GM10248 (cell line): ENCODE measurements around the gene PNLIPRP2.

Experiments used
- CTCF ChIA-PET: fragments of 300-600 bp; sonication (Branson Sonifier 250); formaldehyde crosslinking; extraction: SDS; loops from one replicate; lab custom pipeline; 2021; ENCODE audit warnings: antibody characterized with exemption; lab: Yijun Ruan, JAX
- POLR2A ChIA-PET: fragments of 350-650 bp; sonication (Branson Sonifier 250); formaldehyde crosslinking; extraction: SDS; loops from one replicate; lab custom pipeline; 2020; ENCODE audit warnings: antibody characterized with exemption; lab: Yijun Ruan, JAX
- DNase-seq: peaks from one replicate; pipeline ENCODE4 v3.0.0; 2012; ENCODE audit errors: extremely low spot score
- CTCF ChIP-seq: IDR thresholded peaks from 2 replicates; pipeline ENCODE4 v1.5.1; 2012; ENCODE audit warnings: mild to moderate bottlenecking, low read depth; ENCODE audit errors: extremely low read depth, missing control alignments, control extremely low read depth

The PNLIPRP2 gene

GRCh38 chr10:116670706-116671105, 50.0 kb downstream of the PNLIPRP2 start:
- CTCF ChIA-PET: no interaction called here
- DNase-seq: no peak
- POLR2A ChIA-PET: no interaction called here
- TF ChIP-seq CTCF: no peak

DNA sequence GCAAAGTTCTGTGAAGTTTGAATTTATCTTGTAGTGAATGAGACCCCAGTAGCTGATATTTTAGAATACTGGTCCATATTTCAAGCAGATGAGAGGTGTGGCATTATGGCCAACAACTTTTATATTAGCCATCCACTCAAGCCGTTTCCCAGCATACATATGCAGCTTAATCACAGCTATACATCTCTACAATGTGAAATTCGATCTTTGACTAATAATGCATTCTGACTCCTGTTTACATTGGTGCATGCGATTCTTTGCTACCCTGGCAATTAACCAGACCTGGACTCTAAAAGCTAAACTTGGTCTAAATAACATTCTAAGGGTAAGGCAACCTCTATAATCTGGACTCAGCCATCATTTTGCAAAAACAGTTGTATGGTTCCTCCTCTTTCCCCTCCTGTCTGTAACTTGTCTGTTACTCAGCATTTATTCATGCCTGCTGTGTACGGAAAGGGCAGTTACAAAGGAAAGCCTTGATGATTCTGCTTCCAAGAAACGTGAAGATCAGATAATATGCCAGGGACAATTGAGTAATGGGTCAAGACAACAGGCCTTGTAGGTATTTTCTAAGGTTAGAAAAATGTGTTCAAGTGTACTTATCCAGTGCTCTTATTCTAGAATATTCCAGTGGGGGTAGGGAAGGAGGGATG, 50.6 kb downstream of the PNLIPRP2 start:
- ChIA-PET POLR2A (no interaction called here), CTCF (interaction anchor here (1.1 kb wide), 1 partner anchor 505 kb away, joined by 3 read pairs; no protein-coding TSS in a partner anchor)
- DNase-seq: no peak
- no peak for TF ChIP-seq CTCF

- ChIA-PET POLR2A (no interaction called here), CTCF (no interaction called here)
- no peak for TF ChIP-seq CTCF
- DNase-seq: no peak
These were observed 52.1 kb downstream of the PNLIPRP2 start for GRCh38 chr10:116672891-116673290.

DNA sequence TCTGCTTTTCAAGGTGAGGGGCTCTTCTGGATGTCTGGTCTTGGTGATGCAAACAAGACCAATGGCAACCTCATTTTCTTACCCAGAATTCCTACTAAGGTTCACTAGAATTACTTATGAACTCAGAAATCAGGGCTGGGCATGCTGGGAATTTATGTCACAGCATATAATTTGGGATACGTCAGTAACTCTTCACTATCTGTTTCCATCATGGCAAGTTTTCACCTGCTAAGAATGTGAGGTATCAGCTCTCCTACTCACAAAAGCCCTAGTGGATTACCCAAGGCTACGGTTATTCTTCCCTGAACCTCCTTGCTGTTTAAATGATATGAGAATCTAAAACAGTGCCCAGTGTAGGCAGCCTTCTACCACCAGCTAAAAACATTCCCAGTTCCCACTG, 53.1 kb downstream of the PNLIPRP2 start:
- POLR2A ChIA-PET: no interaction called here
- TF ChIP-seq CTCF: no peak
- CTCF ChIA-PET: interaction anchor here (1.0 to 1.9 kb wide), 2 partner anchors 9 to 501 kb away, joined by 3 to 5 read pairs; no protein-coding TSS in a partner anchor
- no peak for DNase-seq

DNA sequence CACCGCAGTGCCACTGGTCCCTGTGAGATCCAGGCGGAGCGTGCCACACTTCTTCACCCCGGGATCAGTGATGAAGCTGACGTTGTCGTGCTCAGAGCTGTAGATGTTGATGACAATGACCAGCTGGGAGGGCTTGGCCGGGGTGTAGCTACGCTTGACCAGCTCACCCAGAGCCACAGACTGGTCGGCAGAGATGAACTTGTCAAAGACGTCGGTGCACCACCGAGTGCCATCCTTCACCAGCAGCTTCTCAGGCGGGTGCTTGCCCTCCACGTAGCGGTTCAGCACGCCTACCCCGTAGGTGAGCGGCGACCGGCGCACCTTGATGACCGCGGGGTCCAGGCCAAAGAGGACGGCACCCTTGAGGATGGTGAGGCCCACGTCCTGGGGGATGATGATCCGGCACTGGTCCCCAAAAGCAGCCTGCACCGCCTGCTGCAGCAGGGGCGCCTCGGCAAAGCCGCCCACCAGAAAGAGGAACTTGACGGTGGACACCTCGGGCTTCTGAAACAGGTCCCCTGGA, 54.2 kb downstream of the PNLIPRP2 start:
- ChIA-PET POLR2A (no interaction called here), CTCF (interaction anchor here (1.0 to 3.0 kb wide), 4 partner anchors 8 to 500 kb away, joined by 3 to 8 read pairs (median 4); no protein-coding TSS in a partner anchor)
- no peak for TF ChIP-seq CTCF
- DNase-seq: no peak

DNA sequence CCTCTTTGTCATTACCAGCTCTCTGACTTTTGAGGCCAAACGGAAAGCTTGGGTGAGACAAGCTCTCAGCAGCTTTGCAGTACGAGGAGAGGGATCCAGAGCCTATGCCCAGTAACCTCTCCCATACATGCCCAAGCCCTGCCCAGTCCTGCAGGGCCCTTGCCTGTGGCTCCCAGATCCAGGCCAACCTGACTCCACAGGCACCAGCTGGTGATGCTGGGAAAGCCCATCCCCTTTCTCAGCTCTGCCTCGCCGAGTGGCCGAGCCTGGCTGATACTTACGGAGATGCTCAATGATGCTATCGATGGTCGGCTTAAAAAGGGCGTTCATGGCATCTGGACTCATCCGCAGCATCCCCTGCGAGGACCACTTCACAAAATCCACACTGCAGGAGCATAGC, 55.4 kb downstream of the PNLIPRP2 start:
- POLR2A ChIA-PET: no interaction called here
- no peak for DNase-seq
- TF ChIP-seq CTCF: no peak
- CTCF ChIA-PET: interaction anchor here (1.0 to 3.0 kb wide), 5 partner anchors 11 to 499 kb away, joined by 3 to 13 read pairs (median 4); no protein-coding TSS in a partner anchor
